Right ventricle myocardium inferior (tissue), 1 donor: ENCODE results near the gene NUDT16. TPM values are rescaled to one million over a fixed set of nuclear protein-coding genes. Genes with fewer than 3 reads are reported as not detected.
"Not testable (repeated sequence)": the region's sequence is repeated elsewhere in the genome, so short reads cannot be mapped to it uniquely, and the experiment has no call there.

Experiments
- ATAC-seq: fragments of 200-7000 bp; cut with Tn5 transposase; one replicate; pipeline ENCODE4 v1.9.1; 2020; ENCODE audit warnings: mild to moderate bottlenecking, moderate library complexity
- DNase-seq: peaks from one replicate; pipeline ENCODE4 v3.0.0; 2021; ENCODE audit errors: missing footprints
- intact Hi-C: fragments of 100-400 bp; cut with DNase I; formaldehyde crosslinking; loops from one replicate; pipeline ENCODE4 v1.11.0; 2022
- long read RNA-seq: library from polyadenylated mRNA; unstranded; transcript quantifications from one replicate; pipeline ENCODE4 v2.0.0, GENCODE V29; 2021
- total RNA-seq: library from RNA; stranded (reverse); fragmentation: NEBNext Ultra II Directional; extraction: Animal tissue kit (Norgen Biotek cat#: 25700); gene quantifications from one replicate; pipeline ENCODE4 v1.2.1, GENCODE V29; 2021
- donor health status: DM: no; HTN: yes; CAD: no; lungs with severe emphysema.

NUDT16 gene
- total RNA-seq = 23.3 TPM
- long read RNA-seq, full-length matches to known transcripts = 7 of 9 reads
- long read RNA-seq, partial matches to known transcripts = 1 of 9 reads
- long read RNA-seq, other reads (novel, unspliced or antisense) = 1 of 9 reads

DNA sequence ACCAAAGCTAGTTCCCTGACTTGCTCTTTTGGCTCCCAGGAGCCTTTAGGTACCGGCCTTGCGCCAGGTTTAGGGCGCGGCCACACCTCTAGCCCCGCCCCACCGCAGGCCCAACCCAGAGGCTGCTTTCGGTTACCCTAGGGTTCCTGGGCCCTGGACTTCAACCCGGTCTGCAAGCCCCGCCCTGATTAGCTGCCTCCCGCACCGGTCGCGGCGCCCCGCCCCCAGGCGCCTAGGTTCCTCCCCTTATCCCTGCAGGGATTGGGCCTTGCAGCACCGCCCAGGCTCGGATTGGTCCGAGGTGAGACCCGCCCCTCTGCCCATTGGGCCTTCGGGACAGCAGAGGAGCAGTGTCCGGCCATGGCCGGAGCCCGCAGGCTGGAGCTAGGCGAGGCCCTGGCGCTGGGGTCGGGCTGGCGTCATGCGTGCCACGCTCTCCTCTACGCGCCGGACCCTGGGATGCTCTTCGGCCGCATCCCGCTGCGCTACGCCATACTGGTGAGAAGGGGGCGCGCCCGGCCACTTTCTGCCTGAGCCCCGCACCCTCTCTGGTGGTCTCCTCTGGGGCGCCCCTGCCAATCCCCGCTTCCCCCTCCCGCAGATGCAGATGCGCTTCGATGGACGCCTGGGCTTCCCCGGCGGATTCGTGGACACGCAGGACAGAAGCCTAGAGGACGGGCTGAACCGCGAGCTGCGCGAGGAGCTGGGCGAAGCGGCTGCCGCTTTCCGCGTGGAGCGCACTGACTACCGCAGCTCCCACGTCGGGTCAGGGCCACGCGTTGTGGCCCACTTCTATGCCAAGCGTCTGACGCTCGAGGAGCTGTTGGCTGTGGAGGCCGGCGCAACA, at the start of gene NUDT16:
Gene NUDT16, plus strand, starts transcription at position 330 of the 847 bp plus-strand sequence. Its CDS starts 31 bp downstream, at position 361.
- intact Hi-C loops = loop anchor here (5.0 to 10.0 kb wide), 4 partner anchors 123 to 1343 kb away; partner anchors contain the start of genes ASTE1, ATP2C1, MRPL3 and NEK11
- ATAC-seq (peak; percentile 99), DNase-seq (peak; percentile 100)

DNA sequence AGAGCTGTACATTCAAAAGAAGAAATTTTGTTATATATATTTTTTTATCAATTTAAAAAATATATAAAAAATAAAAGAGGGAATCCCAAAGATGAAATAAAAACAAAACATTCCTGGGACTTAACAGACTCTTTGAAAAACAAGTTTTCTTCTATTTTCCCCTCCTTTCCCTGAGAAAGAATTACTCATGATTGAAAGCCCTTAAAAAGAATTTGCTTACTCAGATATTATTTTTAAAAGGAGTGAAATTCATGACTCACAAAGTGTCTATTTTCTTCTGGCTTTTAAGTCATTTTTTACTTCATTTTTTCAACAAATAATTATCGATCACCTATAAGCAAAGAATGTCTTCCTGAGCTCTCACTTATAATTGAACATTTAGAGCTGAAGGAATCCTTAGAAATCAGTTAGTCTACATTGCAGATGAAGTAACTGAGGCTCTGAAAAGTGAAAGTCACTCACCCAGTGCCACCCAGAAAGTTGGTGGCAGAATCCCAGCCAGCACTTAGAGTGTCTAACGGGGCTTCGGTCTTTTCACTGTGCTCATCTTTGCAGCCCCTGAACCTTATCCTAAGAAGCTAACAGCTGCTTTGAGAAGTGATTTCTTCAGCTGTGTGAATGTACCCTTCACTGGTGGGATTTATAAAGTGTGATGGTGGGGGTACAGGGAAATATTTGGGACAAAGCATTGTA, 42.5 kb upstream of the NUDT16 start:
- ATAC-seq (no peak), DNase-seq (no peak)
- intact Hi-C loops = no loop called here

DNA sequence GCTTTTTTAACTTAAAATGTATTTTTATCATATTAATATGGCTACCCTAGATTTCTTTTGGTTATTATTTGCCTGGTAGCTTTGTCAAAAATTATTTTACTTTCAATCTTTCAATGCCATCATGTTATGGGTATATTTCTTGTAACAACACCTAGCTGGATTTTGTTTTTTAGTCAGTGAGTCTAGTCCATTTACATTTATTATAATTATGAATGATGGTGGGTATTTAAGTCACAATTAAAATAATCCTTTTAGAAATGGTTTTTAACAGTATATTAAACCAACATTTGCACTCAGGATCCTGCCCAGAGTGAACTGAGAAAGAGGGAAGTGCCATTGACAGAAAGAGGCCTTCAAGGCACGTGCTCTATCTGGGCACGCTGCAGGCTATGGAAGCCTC, 39.8 kb upstream of the NUDT16 start:
- DNase-seq = no peak
- intact Hi-C loops = no loop called here
- no peak for ATAC-seq

DNA sequence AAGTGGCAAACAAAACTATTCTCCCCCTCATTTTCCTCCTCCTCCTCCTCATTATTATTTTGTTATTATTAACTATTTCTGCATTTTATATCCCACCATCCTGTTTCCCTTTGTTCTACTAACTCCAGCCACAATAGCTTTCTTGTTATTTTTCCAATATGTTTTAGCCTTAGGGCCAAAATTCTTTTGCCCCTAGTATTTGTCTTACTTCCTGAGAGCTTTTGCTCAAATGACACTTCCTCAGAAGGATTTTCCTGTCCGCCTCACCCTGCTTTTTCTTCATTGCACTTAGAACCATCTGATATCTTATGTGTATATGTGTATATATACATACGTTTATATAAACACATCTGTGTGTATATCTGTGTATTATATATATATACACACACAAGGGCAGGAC, 32.7 kb upstream of the NUDT16 start:
- ATAC-seq = no peak
- DNase-seq = no peak
- intact Hi-C loops = no loop called here

DNA sequence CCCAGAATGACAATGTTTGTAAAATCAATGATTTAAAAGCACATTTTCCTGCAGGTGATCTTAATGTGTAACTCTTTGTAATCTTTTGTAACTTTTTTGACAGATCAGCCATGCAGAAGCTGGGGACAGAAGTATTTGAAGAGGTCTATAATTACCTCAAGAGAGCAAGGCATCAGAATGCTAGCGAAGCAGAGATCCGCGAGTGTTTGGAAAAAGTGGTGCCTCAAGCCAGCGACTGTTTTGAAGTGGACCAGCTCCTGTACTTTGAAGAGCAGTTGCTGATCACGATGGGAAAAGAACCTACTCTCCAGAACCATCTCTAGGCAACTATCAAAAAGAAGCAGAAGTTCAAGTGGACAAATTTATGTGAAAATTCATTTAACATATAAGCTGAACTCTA, 32.1 kb upstream of the NUDT16 start:
- ATAC-seq (peak; percentile 70), DNase-seq (no peak)
- intact Hi-C loops = no loop called here

DNA sequence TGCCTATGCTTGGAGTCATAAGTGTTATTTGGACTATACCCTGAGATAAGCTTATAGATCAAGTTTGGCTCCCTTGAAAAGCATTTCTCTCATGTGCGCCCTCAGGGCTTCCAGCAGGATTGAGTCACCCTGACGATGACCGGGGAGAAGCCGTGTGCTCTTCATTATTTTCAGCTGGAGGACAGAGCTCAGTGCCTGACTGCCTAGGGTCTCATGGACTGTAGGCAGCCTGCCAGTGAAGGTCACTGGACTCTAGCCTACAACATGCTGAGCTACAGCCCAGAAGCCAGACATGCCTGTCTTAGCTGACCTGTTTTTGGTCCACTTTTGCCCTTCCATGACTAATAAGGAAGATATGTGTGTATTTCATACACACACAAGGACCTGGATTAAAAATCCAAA, 31.6 kb upstream of the NUDT16 start:
- ATAC-seq = peak; percentile 66

DNA sequence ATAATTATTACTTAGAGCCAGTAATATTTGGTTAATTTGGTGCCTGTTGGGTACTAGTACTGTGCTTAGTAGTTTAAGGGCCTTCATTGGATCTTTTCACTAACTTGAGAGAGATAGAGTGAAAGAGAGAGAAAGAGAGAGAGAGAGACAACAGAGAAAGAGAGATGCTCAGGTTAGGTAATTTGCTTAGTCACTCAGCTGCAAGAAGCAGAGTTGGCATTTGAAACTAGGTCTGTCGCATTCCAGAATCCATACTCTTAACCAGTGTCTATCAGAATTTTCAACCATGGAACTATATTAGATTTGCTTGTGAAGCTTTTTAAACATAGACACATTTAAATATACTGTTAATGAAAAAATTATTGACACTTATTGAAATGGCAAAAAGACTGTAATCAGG, 31.1 kb upstream of the NUDT16 start:
- no peak for DNase-seq
- intact Hi-C loops = no loop called here
- no peak for ATAC-seq

More for the DNA sequence above, 31.6 kb upstream of the NUDT16 start:
- intact Hi-C loops = no loop called here
- no peak for DNase-seq

DNA sequence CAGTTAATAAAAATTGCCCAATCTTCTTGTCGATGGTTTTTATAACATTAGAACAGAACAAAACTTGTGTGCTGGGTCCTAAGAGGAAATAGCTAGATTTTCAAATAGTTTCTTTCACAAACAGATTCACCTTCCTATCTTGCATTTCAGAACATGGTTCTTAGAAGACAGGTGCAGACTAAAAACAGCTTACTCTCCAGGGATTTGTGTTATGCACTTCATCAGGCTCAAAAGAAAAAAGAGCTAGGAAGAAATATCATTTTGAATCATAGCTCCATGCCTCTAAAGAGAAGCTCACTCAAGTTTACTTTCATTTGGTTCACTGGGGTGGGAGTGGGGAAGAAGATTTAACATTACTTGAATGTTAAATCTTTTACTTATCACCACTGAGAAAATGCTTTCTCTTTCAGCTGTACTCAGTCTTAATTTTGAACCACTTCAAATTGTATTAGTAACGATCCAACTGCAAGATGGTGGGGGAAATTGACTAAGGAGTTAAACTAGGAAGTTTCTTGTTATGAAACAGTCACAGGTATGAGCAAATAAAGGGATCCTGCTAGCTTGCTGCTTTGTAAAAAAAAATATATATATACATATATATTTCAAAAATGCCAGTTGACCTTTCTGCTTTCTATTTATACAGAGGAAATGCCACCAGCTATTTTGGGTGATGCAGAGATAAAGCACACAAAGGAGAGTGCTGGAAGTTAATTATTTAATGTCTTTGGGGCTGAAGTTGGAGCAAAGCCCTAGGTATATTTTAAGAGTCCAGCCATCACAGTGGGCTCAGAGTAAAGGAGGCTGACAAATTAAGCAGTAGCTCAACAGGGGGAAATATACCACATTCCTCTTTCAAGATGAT, 28.3 kb upstream of the NUDT16 start:
- no peak for ATAC-seq
- no peak for DNase-seq
- intact Hi-C loops = no loop called here

DNA sequence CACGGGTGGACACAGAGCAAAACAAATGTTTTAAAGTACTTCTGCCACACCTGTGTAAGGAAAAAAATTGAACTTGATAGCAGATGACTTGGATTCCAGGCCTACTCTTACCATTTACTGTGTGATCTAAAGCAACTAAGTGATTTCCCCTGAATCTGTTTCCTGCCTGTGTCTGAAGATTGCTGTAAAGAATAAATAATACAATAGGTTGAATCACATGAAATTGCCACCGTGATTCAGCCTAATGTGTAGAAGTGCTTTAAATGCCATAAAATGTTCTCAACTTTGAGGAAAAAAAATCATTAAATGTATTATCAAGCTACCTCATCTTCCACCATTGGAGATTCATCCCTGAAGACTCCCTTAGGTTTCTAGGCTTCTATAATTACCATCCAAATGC, 27.6 kb upstream of the NUDT16 start:
- no peak for DNase-seq
- intact Hi-C loops = no loop called here
- ATAC-seq = no peak

DNA sequence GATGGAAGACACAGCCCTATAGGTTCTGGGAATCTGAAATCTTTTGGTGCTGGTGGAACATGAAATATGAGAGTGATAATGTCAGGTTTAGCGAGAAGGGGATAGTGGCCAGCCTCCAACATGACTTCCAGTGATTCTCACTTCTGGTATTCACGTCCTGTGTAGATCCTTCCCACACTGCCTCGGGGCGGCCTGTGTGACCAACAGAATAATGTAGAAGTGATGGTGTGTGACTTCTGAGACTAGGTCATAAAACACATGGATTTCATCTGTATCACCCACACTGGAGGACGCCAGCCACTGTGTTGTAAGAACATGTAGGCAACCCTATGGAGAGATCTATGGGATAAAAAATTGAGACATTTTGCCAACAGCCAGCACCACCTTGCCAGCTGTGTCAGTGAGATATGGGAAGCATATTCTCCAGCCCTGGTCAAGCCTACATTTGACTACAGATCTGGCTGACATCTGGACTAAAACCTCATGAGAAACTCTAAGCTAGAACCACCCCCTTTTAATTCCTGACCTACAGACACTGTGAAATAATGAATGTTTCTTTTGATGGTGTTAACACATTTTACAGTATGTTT, 25.5 kb upstream of the NUDT16 start:
- intact Hi-C loops = no loop called here
- no peak for DNase-seq
- no peak for ATAC-seq

DNA sequence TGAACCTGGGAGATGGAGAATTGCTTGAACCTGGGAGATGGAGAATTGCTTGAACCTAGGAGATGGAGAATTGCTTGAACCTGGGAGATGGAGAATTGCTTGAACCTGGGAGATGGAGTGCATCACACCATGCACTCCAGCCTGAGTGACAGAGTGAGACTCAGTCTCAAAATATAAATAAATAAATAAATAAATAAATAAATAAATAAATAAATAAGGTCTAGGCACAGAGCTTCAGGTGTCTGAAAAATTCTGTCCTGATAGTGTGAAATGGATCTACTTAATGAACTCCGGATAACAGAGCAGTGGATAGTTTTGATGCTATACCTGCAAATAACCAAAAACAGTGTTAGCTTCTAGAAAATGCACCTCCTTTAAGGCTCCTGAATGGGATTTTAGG, 24.3 kb upstream of the NUDT16 start:
- DNase-seq = no peak
- no peak for ATAC-seq
- intact Hi-C loops = no loop called here

DNA sequence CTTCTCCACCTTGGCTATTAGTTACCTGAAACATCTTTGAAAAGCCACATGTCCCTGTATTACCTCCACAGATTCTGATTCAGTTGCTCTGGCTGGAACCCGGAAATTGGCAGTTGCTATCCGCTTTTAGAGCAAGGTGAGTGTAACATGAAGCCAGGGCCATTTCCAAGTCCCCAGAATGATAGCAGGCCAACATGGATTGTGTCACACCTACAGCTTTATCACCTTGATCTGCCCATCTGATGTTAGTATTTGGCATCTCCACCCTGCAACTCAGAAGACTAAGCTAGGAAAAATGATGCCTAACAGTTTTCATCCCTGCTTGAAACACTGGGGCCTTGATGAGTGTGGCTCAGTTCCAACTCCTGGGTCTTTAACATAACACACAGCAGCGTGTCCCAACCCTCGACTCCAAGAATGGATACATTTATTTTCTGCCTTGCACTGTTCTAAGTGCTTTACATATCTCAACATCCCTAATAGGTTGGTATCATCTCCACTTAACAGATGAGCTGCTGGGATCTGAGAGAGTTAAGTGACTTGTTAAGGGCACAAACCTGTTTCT, 21.3 kb upstream of the NUDT16 start:
- ATAC-seq (no peak), DNase-seq (no peak)
- intact Hi-C loops = no loop called here

DNA sequence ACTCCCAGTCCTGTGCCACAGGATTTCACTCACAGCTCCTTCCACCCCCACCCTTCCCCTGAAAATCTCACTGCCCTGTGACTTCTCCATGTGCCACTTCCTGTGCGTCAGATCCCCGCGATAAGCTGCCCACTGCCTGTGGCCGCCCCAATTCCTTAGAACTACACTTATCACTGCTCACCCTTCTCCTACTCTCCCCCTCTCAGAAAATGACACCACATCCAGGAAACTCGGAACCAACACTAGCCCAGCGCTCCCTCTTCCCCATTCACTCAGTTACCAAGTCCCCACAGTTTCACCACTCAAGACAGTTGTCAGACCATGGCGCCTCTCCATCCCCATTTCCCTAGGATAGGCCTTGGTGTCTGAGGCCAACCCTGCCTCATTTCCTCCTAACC, 20.5 kb upstream of the NUDT16 start:
- peak; percentile 7 for ATAC-seq
- intact Hi-C loops = not testable (repeated sequence)
- peak; percentile 73 for DNase-seq

DNA sequence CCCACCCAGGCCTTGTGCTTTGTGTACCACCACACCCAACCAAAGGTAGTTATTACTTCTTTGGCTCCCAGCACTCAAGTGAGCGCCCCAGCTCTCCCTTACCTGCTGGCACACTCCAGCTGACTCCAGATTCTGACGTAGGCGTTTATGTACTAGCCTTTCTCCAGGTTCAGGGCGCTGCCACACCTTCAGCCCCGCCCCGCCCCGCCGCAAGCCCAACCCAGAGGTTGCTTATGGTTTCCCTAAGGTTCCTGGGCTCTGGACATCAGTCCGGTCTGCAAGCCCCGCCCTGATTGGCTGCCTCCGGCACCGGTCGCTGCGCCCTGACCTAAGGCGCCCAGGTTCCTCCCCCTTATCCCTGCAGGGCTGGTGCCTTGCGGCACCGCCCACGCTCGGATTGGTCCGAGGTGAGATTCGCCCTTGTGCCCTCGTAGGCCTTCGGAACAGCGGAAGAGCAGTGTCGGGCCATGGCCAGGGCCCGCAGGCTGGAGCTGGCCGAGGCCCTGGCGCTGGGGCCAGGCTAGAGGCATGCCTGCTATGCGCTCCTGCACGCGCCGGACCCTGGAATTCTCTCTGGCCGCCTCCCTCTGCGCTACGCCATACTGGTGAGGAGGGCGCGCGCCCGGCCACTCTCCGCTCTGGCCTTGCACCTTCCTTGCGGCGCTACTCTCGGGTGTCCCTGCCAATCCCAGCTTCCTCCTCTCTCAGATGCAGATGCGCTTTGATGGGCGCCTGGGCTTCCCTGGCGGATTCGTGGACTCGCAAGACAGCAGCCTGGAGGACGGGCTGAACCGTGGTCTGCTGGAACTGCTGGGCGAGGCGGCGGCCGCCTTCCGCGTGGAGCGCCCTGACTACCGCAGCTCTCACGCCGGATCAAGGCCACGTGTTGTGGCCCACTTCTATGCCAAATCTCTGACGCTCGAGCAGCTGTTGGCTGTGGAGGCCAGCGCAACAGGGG, 19.8 kb upstream of the NUDT16 start:
- DNase-seq (peak; percentile 94), ATAC-seq (peak; percentile 97)
- intact Hi-C loops = no loop called here

DNA sequence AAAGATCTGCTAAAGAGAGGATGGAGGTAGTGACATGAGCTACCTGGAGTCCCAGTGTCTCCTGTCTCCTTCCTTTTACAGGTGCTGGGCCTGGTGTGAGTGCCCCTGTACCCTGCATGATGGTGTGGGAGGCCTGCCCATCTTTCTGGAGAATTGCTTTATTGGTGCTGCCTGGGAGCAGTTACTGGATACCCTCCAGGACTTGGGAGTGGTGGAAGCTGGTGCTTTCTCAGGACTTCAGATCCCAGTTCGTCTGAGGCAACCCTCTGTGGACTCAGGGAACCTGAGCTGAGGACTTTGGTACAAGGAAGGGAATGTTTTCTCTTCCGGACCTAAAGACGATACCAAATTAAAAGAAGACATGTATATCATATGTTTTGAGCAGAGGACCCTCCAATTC, 18.3 kb upstream of the NUDT16 start:
- intact Hi-C loops = no loop called here
- no peak for DNase-seq
- ATAC-seq = no peak

DNA sequence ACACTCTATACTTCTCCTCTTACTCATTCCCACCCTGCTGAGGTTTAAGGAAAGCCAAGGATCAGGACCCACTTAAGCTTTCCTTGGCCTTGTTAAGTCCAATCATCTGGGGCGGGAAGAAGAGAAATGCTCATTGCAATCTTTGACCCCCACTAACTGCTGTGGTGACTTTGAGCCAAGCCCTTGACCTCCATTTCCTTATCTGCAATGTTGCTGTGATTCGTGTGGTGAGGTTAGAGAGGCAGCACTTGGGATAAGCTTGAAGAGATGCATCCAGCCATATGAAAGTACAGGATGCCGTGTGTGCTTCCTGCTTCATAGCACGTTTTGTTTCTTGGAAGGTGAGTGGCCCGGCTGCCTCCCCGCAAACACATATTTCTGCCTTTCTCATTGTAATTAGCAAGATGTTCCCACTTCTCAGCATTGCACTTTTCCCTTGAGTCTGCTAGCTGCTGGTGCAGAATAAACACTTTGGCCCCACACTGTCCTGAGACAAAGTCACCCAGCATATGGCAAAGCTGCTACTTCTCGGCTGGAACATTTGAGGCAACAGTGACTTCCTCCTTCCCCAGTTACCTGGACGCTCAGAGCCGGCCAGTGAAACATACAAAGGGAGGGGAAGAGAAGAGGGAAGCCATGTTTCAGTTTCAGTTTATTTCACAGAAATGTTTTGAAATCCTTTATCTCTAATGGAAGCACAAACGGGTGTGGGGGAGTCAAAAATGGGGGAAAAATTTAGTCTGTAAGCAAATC, 10.5 kb upstream of the NUDT16 start:
- DNase-seq = no peak
- intact Hi-C loops = no loop called here
- ATAC-seq = no peak

DNA sequence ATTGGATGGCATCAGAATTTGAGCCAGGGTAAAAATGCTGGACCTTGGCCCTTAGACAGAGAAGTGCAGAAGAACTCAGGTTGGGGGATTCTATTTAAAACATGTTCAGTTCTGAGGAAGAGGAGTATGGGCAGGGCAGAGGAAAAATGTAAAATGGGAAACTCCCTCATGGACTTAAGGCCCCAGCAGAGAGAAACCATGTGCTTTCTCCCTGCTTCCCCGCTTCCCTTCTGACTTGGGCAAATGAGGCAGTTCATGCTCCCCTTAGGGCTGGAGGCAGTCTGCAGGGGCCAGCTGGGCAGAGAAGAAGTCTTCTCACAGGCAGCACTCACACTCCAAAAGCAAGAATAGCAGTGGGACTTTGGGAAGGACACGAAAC, 9.9 kb upstream of the NUDT16 start:
- DNase-seq (no peak), ATAC-seq (no peak)
- intact Hi-C loops = no loop called here
